ENCODE results near the gene MAPT. TPM values are rescaled to one million over a fixed set of nuclear protein-coding genes. Genes with fewer than 3 reads are reported as not detected.
A peak's percentile ranks its signal among the peaks of the same experiment; 100 is the strongest.

MAPT gene
- total RNA-seq, 1 experiment from 2014 or later, result 37.5 TPM

- RAD21 ChIA-PET (ENCODE audit: low non-redundant PET in 1 of 2, low total read pairs in 2 of 2, uncharacterized antibody in 2 of 2, unreplicated experiment in 2 of 2), result no interaction called here
- H3K27me3 ChIP-seq (ENCODE audit: insufficient read depth, low read length), result no peaks in the 10 kb centered on the region
- no peaks in the 10 kb centered on the region; a peak in 1 of 4 replicates for H3K4me1 ChIP-seq (ENCODE audit: control insufficient read depth in 1 of 2, insufficient read depth in 2 of 2, low read length in 2 of 2)
- TF ChIP-seq EZH2phosphoT487 (IDR thresholded peaks at IDR 0.05; ENCODE audit: borderline replicate concordance) (no peak), SIN3A (IDR thresholded peaks at IDR 0.05; ENCODE audit: low read depth) (no peak), MAX (IDR thresholded peaks at IDR 0.05) (no peak), EZH2 (IDR thresholded peaks at IDR 0.05) (no peak), YY1 (IDR thresholded peaks at IDR 0.05; ENCODE audit: extremely low read depth, insufficient replicate concordance, low read depth, low read length) (no peak), POLR2AphosphoS5 (IDR thresholded peaks at IDR 0.05; ENCODE audit: low read depth, low read length) (no peak), CEBPB (IDR thresholded peaks at IDR 0.05; ENCODE audit: low read depth) (no peak), SP1 (IDR thresholded peaks at IDR 0.05; ENCODE audit: low read depth) (no peak)
- intact Hi-C loops (cut with micrococcal nuclease), result no loop called here
- BruUV-seq (replicated peaks), result no TSS peak
- CTCF ChIA-PET, result no interaction called here
- no peak overlapping the region for H3K4me2 ChIP-seq (ENCODE audit: low read length)
- no peak overlapping the region for H3K4me3 ChIP-seq (replicated peaks in 1 of 2; ENCODE audit: low read depth in 1 of 2, low read length in 2 of 2)
- no peak overlapping the region for H3K9ac ChIP-seq (ENCODE audit: low read length)
- DNase-seq (ENCODE audit: low read depth, low spot score), result no peak
- H2AFZ ChIP-seq (ENCODE audit: low read depth, low read length, poor library complexity, severe bottlenecking), result no peak overlapping the region
- H3K9me3 ChIP-seq (ENCODE audit: control insufficient read depth in 1 of 2, insufficient read depth in 1 of 2, low read depth in 1 of 2, low read length in 2 of 2), result no peaks in the 10 kb centered on the region
- H3K36me3 ChIP-seq (ENCODE audit: control insufficient read depth in 1 of 2, insufficient read depth in 2 of 2, low read length in 2 of 2), result no peaks in the 10 kb centered on the region
- no peaks in the 10 kb centered on the region for H3K79me2 ChIP-seq (ENCODE audit: insufficient read depth, low read length)
- no peaks in the 10 kb centered on the region for H3K9me2 ChIP-seq (ENCODE audit: insufficient read depth)
- no peak overlapping the region for H3K27ac ChIP-seq (ENCODE audit: low read depth, low read length)
- no peaks in the 10 kb centered on the region for H4K20me1 ChIP-seq (ENCODE audit: insufficient read depth)
- ATAC-seq, result no peak
- POLR2A ChIA-PET, result no interaction called here
These were observed 6.0 kb upstream of the MAPT start for GRCh38 chr17:45888392-45888791.

DNA sequence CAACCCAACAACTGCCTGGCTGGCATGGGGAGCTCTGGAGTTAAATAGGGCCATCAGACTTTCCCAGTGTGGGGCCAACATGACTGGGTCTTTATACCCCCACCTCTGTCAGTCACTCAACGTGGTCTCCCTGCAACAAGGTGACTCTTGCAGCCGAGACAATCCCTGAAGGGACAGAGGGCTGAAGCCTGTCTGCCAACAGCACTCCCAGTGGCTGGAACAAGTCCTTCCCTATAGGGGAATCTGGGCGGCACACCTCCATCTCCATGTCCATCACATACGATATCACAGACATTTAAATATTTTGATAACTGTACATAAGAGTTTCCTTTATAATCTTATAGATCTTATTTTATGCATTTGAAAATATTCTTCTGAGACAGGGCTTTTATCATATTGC is 4.8 kb upstream of the MAPT start:
- peak overlapping the region; percentile 24 for H3K4me2 ChIP-seq (ENCODE audit: low read length)
- BruUV-seq (replicated peaks), result no TSS peak
- RAD21 ChIA-PET (ENCODE audit: low non-redundant PET in 1 of 2, low total read pairs in 2 of 2, uncharacterized antibody in 2 of 2, unreplicated experiment in 2 of 2), result no interaction called here
- H2AFZ ChIP-seq (ENCODE audit: low read depth, low read length, poor library complexity, severe bottlenecking), result no peak overlapping the region
- no peaks in the 10 kb centered on the region for H3K79me2 ChIP-seq (ENCODE audit: insufficient read depth, low read length)
- DNase-seq (ENCODE audit: low read depth, low spot score) (peak; percentile 24), ATAC-seq (peak; percentile 28; the same call in 1 of the 2 replicates)
- no peaks in the 10 kb centered on the region for H4K20me1 ChIP-seq (ENCODE audit: insufficient read depth)
- H3K27ac ChIP-seq (ENCODE audit: low read depth, low read length), result no peak overlapping the region
- no peaks in the 10 kb centered on the region for H3K9me2 ChIP-seq (ENCODE audit: insufficient read depth)
- CTCF ChIA-PET, result no interaction called here
- no peaks in the 10 kb centered on the region for H3K9me3 ChIP-seq (ENCODE audit: control insufficient read depth in 1 of 2, insufficient read depth in 1 of 2, low read depth in 1 of 2, low read length in 2 of 2)
- peaks cover 3 to 8% of the 10 kb centered on the region in 2 experiments; a peak in 2 of 4 replicates for H3K4me1 ChIP-seq (ENCODE audit: control insufficient read depth in 1 of 2, insufficient read depth in 2 of 2, low read length in 2 of 2)
- H3K27me3 ChIP-seq (ENCODE audit: insufficient read depth, low read length), result no peaks in the 10 kb centered on the region
- POLR2A ChIA-PET, result no interaction called here
- intact Hi-C loops (cut with micrococcal nuclease), result no loop called here
- no peak overlapping the region for H3K9ac ChIP-seq (ENCODE audit: low read length)
- no peak overlapping the region for H3K4me3 ChIP-seq (replicated peaks in 1 of 2; ENCODE audit: low read depth in 1 of 2, low read length in 2 of 2)
- no peaks in the 10 kb centered on the region for H3K36me3 ChIP-seq (ENCODE audit: control insufficient read depth in 1 of 2, insufficient read depth in 2 of 2, low read length in 2 of 2)
- TF ChIP-seq, protein P1, sequence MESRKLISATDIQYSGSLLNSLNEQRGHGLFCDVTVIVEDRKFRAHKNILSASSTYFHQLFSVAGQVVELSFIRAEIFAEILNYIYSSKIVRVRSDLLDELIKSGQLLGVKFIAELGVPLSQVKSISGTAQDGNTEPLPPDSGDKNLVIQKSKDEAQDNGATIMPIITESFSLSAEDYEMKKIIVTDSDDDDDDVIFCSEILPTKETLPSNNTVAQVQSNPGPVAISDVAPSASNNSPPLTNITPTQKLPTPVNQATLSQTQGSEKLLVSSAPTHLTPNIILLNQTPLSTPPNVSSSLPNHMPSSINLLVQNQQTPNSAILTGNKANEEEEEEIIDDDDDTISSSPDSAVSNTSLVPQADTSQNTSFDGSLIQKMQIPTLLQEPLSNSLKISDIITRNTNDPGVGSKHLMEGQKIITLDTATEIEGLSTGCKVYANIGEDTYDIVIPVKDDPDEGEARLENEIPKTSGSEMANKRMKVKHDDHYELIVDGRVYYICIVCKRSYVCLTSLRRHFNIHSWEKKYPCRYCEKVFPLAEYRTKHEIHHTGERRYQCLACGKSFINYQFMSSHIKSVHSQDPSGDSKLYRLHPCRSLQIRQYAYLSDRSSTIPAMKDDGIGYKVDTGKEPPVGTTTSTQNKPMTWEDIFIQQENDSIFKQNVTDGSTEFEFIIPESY (IDR thresholded peaks at IDR 0.05; ENCODE audit: extremely low read depth, insufficient replicate concordance, low read length), result no peak
- TF ChIP-seq CBX3 (IDR thresholded peaks at IDR 0.05; ENCODE audit: low read depth) (peak; percentile 25; the same call in 1 of the 2 replicates), RAD21 (IDR thresholded peaks at IDR 0.05; ENCODE audit: low read depth) (peak; percentile 18; the same call in 1 of the 2 replicates), POLR2AphosphoS5 (IDR thresholded peaks at IDR 0.05; ENCODE audit: low read depth, low read length) (no peak), FOSL1 (IDR thresholded peaks at IDR 0.05; ENCODE audit: low read depth) (no peak), ZFX (IDR thresholded peaks at IDR 0.05) (no peak), EZH2 (IDR thresholded peaks at IDR 0.05) (no peak), ZNF274 (IDR thresholded peaks at IDR 0.05; ENCODE audit: low read depth, low read length) (no peak), EGR1 (IDR thresholded peaks at IDR 0.05; ENCODE audit: low read depth) (no peak), CEBPB (IDR thresholded peaks at IDR 0.05; ENCODE audit: low read depth) (no peak), MAX (IDR thresholded peaks at IDR 0.05) (no peak), YY1 (IDR thresholded peaks at IDR 0.05; ENCODE audit: extremely low read depth, insufficient replicate concordance, low read depth, low read length) (no peak), SIN3A (IDR thresholded peaks at IDR 0.05; ENCODE audit: low read depth) (no peak)
- TF ChIP-seq, protein P2, sequence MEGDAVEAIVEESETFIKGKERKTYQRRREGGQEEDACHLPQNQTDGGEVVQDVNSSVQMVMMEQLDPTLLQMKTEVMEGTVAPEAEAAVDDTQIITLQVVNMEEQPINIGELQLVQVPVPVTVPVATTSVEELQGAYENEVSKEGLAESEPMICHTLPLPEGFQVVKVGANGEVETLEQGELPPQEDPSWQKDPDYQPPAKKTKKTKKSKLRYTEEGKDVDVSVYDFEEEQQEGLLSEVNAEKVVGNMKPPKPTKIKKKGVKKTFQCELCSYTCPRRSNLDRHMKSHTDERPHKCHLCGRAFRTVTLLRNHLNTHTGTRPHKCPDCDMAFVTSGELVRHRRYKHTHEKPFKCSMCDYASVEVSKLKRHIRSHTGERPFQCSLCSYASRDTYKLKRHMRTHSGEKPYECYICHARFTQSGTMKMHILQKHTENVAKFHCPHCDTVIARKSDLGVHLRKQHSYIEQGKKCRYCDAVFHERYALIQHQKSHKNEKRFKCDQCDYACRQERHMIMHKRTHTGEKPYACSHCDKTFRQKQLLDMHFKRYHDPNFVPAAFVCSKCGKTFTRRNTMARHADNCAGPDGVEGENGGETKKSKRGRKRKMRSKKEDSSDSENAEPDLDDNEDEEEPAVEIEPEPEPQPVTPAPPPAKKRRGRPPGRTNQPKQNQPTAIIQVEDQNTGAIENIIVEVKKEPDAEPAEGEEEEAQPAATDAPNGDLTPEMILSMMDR (IDR thresholded peaks at IDR 0.05 in 2 of 3, conservative IDR thresholded peaks at IDR 0.05 in 1 of 3; ENCODE audit: borderline replicate concordance in 1 of 3, insufficient read depth in 1 of 3, low read depth in 2 of 3, low read length in 2 of 3), result peak in 2 of 3 experiments; percentile 71 to 85; a peak in 4 of 6 replicates

All from HCT116 (cell line).